WI38 (cell line): ENCODE measurements around the gene CFAP91.

Experiments used
- H3K4me3 ChIP-seq: 2 replicates; pipeline ENCODE4 v1.5.1; 2011; ENCODE audit warnings: low read depth, mild to moderate bottlenecking, control low read depth, low read length
- CTCF ChIP-seq: IDR thresholded peaks from 2 replicates; pipeline ENCODE4 v1.5.1; 2012; ENCODE audit warnings: low read depth, mild to moderate bottlenecking, control low read depth, low read length

Gene CFAP91

GRCh38 chr3:119662604-119663373, 40.0 kb upstream of the CFAP91 start:
- H3K4me3 ChIP-seq = no peak overlapping the region
- no peak for TF ChIP-seq CTCF

GRCh38 chr3:119663885-119664284, 38.9 kb upstream of the CFAP91 start:
- TF ChIP-seq CTCF = no peak
- no peak overlapping the region for H3K4me3 ChIP-seq

- no peak overlapping the region for H3K4me3 ChIP-seq
- no peak for TF ChIP-seq CTCF
Observed at GRCh38 chr3:119664370-119664769, 38.5 kb upstream of the CFAP91 start.

- no peak for TF ChIP-seq CTCF
Observed at GRCh38 chr3:119664850-119665379, 37.9 kb upstream of the CFAP91 start.

GRCh38 chr3:119665954-119666559, 36.8 kb upstream of the CFAP91 start:
- no peak for TF ChIP-seq CTCF
- H3K4me3 ChIP-seq = no peak overlapping the region

More at GRCh38 chr3:119664850-119665379, 37.9 kb upstream of the CFAP91 start:
- H3K4me3 ChIP-seq = no peak overlapping the region

GRCh38 chr3:119669906-119670570, 32.8 kb upstream of the CFAP91 start:
- no peak overlapping the region for H3K4me3 ChIP-seq
- TF ChIP-seq CTCF = no peak
